ENCODE measurements around the gene CTNNA1.
"Not testable (repeated sequence)": the region's sequence is repeated elsewhere in the genome, so short reads cannot be mapped to it uniquely, and the experiment has no call there.

Gene CTNNA1, protein sequence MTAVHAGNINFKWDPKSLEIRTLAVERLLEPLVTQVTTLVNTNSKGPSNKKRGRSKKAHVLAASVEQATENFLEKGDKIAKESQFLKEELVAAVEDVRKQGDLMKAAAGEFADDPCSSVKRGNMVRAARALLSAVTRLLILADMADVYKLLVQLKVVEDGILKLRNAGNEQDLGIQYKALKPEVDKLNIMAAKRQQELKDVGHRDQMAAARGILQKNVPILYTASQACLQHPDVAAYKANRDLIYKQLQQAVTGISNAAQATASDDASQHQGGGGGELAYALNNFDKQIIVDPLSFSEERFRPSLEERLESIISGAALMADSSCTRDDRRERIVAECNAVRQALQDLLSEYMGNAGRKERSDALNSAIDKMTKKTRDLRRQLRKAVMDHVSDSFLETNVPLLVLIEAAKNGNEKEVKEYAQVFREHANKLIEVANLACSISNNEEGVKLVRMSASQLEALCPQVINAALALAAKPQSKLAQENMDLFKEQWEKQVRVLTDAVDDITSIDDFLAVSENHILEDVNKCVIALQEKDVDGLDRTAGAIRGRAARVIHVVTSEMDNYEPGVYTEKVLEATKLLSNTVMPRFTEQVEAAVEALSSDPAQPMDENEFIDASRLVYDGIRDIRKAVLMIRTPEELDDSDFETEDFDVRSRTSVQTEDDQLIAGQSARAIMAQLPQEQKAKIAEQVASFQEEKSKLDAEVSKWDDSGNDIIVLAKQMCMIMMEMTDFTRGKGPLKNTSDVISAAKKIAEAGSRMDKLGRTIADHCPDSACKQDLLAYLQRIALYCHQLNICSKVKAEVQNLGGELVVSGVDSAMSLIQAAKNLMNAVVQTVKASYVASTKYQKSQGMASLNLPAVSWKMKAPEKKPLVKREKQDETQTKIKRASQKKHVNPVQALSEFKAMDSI

DNA sequence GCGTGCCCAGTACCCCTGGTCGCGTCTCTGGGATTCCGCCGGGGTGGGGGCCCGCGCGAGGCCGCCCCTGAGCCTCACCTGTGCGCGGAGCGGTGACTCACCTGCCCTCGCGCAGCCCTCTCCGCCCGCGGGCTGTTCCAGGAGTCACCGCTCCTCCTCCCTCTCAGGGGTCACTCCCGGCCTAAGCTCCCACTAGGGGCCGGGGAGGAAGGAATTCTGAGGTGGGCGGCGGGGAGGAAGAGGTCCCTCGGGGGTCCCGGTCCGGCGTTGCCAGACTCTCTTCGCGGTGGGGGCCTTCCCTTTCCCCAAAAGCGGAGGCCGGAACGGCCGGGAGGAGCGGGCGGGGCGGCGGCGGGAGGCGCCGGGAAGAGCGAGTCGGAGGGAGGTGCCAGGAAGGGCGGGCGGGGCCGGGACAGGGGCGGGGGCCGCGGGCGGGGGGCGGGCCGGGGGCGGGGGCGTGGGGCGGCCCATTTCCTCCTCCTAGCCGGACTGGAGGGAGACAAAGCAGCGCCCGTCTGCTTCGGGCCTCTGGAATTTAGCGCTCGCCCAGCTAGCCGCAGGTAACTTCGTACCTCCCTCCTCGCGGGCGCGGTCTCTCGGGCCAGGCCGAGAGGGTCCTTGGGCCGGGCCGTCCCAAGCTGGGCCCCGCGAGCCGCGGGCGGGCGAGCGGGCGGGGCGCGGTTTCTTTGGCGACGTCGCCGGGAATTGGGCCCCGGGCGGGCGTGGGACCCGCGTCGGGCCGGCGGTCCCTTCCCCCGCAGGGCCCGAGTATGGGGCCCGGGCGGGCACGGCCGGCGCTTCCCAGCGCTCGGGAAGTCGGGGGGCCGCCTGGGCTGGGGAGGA, at the start of gene CTNNA1:
Gene CTNNA1 (plus strand): TSS at position 475 of the 843 bp plus-strand sequence. CDS start 28,500 bp downstream, outside the sequence.
- peak; percentile 68 for DNase-seq

GRCh38 chr5:138703777-138704176, 49.4 kb upstream of the CTNNA1 start:
- DNase-seq, result not testable (repeated sequence)

DNA sequence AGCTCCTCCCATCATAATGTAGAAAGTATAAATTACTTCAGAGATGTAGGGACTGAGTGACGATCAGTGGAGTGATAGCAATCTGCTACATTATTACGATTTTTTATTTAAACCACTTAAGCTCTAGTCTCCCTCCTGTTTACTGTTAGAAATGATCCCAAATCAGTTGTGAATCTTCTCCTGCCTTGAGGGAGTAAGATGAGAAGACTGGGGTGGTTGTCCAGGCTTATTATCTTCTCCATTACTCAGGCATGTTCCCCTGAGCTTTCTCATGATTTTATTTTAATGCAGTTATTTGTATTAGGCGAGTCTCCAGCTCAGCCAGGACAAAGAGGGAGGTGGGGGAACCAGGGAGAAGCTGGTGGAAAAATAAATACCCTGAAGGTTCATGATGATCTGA, 48.2 kb upstream of the CTNNA1 start:
- no peak for DNase-seq

- DNase-seq, result no peak
Measured at GRCh38 chr5:138705567-138705966, 47.7 kb upstream of the CTNNA1 start.

GRCh38 chr5:138706655-138707480, 46.4 kb upstream of the CTNNA1 start:
- no peak for DNase-seq

GRCh38 chr5:138708791-138709190, 44.4 kb upstream of the CTNNA1 start:
- DNase-seq, result no peak

- no peak for DNase-seq
Measured at GRCh38 chr5:138709202-138709601, 44.0 kb upstream of the CTNNA1 start.

DNA sequence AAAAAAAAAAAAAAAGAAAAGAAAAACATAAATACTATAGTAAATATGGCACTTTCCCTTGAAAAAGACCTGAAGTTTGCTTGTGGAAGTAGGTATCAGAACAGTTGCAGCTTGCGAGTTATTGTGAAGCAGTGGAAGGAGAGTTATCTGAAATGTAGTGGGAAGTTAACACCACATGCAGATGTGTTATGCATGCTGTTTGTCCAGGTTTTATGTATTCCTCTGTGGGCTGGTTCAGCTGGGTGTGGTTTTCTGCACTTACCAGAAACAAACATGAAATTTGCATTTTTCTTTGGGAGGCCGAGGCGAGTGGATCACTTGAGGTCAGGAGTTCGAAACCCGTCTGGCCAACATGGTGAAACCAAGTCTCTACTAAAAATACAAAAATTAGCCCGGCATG, 42.1 kb upstream of the CTNNA1 start:
- DNase-seq, result no peak

DNA sequence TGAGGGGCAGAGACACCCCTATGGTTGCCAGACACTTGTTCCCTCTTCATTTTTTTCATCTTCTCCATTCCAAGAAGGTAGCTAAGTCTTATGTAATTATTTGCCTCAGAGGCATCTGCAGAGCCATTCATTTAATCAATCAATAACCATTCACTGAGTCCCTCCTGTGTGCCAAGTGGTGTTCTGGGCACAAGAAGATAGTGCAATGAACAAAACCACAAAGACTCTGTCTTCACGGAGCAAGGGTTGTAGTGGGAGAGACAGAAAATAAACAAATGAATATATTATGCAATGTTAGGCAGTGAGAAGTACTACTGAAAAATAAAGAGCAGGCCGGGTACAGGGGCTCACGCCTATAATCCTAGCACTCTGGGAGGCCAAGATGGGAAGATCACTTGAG, 41.4 kb upstream of the CTNNA1 start:
- no peak for DNase-seq

DNA sequence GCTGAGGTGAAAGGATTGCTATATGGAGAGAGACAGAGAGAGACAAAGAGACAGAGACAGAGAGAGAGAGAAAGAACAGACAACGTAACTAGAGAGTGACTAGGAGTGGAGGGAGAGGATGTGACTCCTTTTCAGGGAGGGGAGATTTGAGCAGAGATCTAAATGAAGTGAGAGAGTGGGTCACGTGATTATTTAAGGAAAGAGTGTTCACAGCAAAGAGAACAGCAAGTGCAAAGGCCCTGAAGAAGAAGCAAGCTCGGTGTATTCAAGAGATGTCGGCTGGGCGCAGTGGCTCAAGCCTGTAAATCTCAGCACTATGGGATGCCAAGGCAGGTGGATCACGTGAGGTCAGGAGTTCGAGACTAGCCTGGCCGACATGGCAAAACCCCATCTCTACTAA, 40.9 kb upstream of the CTNNA1 start:
- DNase-seq, result no peak

DNA sequence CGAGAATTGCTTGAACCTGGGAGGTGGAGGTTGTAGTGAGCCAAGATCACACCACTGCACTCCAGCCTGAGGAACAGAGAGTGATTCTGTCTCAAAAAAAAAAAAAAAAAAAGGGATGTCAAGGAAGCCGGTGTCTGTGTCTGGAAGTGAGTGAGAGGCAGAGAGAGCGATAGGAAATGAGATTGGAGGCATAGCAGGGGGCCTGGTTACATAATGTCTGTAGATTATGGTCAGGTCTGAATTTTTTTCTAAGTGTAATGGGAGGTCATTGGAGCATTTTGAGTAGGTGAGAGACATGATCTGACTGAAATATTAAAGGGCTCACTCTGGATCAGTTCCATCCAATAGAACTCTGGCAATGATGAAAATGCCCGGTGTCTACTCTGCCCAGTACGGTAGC, 40.4 kb upstream of the CTNNA1 start:
- DNase-seq, result no peak

- no peak for DNase-seq
Measured at GRCh38 chr5:138713247-138713646, 40.0 kb upstream of the CTNNA1 start.

DNA sequence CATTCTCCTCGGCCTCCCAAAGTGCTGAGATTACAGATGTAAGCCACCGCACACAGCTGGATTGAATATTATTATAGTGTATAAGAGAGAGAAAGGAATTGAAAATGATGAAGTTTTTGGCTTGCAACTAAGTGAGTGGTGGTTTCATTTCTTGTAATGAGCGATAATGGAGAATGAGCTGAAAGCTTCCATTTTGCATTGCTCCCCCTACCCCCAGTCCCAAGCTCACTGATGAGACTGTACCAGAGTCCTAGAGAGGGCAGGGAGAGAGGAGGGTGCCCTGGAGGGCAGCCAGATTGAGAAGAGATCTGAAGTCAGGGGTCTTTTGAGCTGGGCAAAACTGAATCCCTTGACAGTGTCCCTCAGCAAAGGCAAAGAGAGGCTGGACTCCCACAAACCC, 38.5 kb upstream of the CTNNA1 start:
- DNase-seq, result no peak

DNA sequence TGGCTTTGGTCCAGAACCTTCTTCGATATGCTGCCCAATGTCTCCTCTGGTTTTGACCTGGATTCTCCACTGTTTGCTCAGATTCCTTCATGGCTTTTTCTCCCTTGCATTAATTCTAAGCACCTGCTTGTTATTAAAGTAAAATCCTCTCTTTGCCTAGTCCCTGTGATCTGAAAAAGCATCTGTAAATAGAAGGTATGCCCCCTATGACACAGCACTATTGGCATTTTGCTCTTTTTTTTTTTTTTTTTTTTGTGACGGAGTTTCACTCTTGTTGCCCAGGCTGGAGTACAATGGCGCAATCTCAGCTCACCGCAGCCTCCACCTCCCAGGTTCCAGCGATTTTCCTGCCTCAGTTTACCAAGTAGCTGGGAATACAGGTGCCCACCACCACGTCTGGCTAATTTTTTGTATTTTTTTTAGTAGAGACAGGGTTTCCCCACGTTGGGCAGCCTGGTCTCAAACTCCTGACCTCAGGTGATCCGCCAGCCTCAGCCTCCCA, 37.2 kb upstream of the CTNNA1 start:
- not testable (repeated sequence) for DNase-seq

DNA sequence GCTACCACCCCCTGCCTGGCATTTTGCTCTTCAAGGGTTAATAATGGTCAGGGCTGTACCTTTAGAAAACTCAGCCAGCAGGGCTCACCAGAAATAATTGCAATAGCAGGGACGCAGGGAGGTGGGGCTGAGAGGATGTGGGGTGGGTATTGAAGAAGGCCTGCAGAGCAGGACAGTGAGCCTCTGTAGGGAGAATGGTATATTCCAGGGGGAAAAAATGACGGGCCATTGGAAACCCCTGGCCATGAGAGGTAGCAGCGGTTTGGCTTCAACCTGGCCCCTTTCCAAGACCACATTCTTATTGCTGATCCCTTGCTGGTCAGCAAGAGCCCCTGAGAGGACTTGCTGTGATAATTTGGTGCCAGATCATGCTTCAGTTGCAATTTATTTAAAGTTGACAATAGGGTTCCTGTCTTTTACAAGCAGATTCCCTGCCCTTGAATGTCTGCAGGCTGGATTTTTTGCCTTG, 36.7 kb upstream of the CTNNA1 start:
- DNase-seq, result no peak

DNA sequence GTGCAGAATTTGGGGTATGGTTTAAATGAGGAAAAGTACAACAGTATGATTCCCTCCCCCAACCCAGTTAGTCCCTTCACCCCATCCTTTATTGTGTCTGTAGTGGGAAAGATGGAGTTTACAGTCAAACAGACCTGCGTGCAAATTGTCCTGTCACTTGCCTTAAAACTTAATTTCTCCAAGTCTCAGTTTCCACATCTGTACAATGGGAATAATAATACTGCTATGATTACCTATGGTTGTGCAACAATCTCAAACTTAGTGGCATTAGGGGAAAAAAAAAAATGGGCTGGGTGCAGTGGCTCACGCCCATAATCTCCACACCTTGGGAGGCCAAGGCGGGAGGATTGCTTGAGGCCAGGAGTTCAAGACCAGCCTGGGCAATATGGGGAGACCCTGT, 35.8 kb upstream of the CTNNA1 start:
- DNase-seq, result no peak

DNA sequence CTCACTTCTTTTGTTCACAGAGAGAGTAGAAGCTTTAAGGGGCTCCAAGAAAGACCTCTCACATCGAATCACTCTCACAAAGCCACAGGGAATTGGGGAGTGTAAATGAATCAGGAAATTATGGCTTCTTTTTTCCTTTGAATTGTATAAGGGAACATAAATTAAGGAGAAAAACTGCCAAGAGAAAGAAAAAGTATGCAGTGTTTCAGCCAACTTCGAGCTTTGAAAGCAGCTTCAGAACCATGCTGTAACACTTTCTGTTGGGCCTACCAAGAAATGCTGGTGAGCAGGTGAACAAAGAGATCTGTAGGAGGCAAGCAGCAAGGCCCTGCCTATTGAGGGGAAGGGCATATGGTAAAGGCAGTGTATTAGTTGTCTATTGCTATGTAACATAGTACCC, 33.4 kb upstream of the CTNNA1 start:
- DNase-seq, result no peak

GRCh38 chr5:138720840-138721239, 32.4 kb upstream of the CTNNA1 start:
- no peak for DNase-seq

DNA sequence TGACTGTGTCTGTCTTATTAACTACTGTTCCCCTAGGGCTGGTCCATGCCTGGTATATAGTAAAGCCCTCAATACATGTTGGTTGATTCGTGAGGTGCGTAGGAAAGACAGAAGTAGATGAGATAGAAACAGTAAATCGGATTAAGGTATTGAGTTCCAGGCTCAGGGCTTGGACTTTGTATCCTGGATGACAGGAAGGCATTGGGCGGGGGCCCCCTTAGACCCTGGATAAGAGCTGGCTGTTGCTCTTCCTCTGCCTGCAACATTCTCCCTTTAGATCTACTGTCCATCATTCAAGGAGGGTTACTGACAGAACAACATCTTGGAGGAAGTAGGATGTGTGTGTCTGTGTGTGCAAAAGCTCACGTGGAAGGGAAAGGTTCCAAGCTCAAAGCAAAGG, 31.2 kb upstream of the CTNNA1 start:
- DNase-seq, result no peak

DNA sequence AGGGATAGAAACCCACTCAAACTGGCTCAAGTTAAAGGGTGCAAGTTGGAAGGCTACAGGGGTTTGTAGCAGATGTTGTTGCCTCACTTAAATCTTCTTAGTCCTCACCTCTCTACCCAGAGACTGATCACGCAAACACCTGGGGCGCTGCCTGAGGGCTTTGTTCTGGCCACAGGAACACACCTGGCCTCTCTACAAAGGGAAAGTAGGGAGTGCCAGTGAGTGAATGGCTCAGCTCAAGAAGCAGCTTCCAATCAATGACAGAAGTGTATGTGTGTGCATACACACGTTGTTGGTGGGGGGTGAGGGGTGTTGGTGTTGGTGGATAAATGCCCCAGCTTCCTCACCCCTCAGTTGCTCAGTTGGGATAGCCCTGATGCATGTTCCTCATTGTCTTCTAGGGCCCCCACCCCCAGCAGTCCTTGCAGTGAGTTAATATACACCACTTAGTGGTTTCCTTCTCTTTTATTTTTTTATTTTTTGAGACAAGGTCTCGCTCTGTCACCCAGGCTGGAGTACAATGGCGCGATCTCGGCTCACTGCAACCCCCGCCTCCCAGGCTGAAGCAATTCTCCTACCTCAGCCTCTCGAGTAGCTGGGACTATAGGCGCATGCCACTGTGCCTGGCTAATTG, 30.6 kb upstream of the CTNNA1 start:
- no peak for DNase-seq

DNA sequence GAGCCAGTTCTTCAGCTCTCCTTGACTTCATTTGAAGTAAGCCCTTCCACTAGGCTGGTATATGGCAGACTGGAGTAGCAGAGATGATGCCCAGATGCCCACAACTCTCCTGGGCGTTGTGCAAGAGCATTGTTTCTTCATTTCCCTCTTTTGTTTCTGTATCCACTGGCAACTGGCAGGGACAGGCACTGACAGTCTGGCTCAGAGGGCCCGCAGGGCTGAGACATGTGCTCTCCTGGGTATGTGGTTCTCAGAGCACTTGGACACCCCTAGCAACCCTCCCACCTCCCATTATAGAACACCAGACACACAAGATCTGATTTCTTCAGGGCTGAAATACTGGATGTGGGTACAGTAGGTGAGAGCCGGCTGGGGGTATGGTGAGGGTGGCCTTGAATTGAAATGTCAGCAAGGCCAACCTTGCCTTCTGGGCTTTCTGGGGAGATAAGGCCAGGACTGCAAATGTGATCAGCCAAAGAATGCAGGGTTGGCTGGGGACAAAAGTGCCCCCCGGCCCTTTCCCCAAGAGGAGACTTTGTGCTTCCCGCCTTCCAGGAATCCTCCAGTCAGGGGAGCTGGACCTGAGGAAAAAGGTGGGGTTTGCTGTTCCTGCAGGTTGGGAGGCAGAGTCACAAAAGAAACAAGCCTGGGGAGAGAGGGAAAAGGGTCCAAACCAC, 28.6 kb upstream of the CTNNA1 start:
- DNase-seq, result peak; percentile 3
